GM12878 (cell line): ENCODE results near the gene IFIT2. TPM values are rescaled to one million over a fixed set of nuclear protein-coding genes. Genes with fewer than 3 reads are reported as not detected.

Source experiments
- ATAC-seq: fragments of 200-7000 bp; cut with Tn5 transposase; 3 replicates; pipeline ENCODE4 v1.9.1; 2020; ENCODE audit warnings: mild to moderate bottlenecking, moderate library complexity
- BruUV-seq: library from RNA; stranded (reverse); fragments of 400-500 nt; replicated peaks from 2 replicates; lab custom pipeline; 2021; lab: Mats Ljungman, UMichigan
- CTCF ChIA-PET: fragments of 300-600 bp; sonication (Branson Sonifier 250); formaldehyde crosslinking; extraction: SDS; loops from one replicate; lab custom pipeline; 2021; ENCODE audit warnings: inconsistent platforms; lab: Yijun Ruan, JAX
- POLR2A ChIA-PET: fragments of 350-600 bp; formaldehyde crosslinking; extraction: SDS; loops from one replicate; lab custom pipeline; 2021; ENCODE audit warnings: inconsistent platforms; lab: Charles Lee
- RAD21 ChIA-PET: fragments of 300-600 bp; sonication (Branson Sonifier 250); formaldehyde crosslinking; loops from one replicate; lab custom pipeline; 2023; ENCODE audit warnings: antibody characterized with exemption; ENCODE audit not compliant: unreplicated experiment; lab: Charles Lee
- SMC1A ChIA-PET: fragments of 300-600 bp; sonication (Branson Sonifier 250); formaldehyde crosslinking; loops from one replicate; lab custom pipeline; 2023; ENCODE audit not compliant: unreplicated experiment, uncharacterized antibody; lab: Charles Lee
- DNase-seq: peaks from one replicate; pipeline ENCODE4 v3.0.0-alpha.2; 2011; ENCODE audit warnings: low read depth, low spot score
- FAIRE-seq: peaks from 3 replicates; lab custom pipeline; 2011; peaks lifted over from hg19 to GRCh38; lab: Jason Lieb, UNC
- H2AFZ ChIP-seq: 2 replicates; pipeline ENCODE4 v1.6.0; 2011; ENCODE audit warnings: low read depth, low read length, control low read depth; ENCODE audit not compliant: control insufficient read depth
- H3K27ac ChIP-seq: 2 replicates; pipeline ENCODE4 v1.5.1; 2011; ENCODE audit warnings: control low read depth; ENCODE audit not compliant: control insufficient read depth, insufficient read depth
- H3K27me3 ChIP-seq, 2 experiments: replicated peaks in 1 of 2; 2 replicates each; pipeline versions ENCODE4 v1.6.0 to v1.6.1; 2011; ENCODE audit warnings: low read length in 1 of 2; ENCODE audit not compliant: control insufficient read depth in 2 of 2, insufficient read depth in 2 of 2
- H3K36me3 ChIP-seq, 2 experiments: 2 replicates each; pipeline ENCODE4 v1.5.1; 2011; ENCODE audit warnings: low read length in 1 of 2; ENCODE audit not compliant: control insufficient read depth in 2 of 2, insufficient read depth in 2 of 2
- H3K4me1 ChIP-seq: 2 replicates; pipeline ENCODE4 v1.6.1; 2011; ENCODE audit warnings: mild to moderate bottlenecking, low read length, moderate library complexity, mixed read lengths; ENCODE audit not compliant: control insufficient read depth, insufficient read depth
- H3K4me2 ChIP-seq: 2 replicates; pipeline ENCODE4 v1.6.0; 2011; ENCODE audit warnings: control low read depth; ENCODE audit not compliant: control insufficient read depth, insufficient read depth
- H3K4me3 ChIP-seq: fragments of 200-600 bp; sonication (generic); 2 replicates; pipeline ENCODE4 v1.5.1; 2016
- H3K79me2 ChIP-seq: 2 replicates; pipeline ENCODE4 v1.6.0; 2011; ENCODE audit warnings: low read length; ENCODE audit not compliant: control insufficient read depth, insufficient read depth
- H3K9ac ChIP-seq: 2 replicates; pipeline ENCODE4 v1.8.0; 2011; ENCODE audit warnings: low read length, control low read depth, mixed read lengths; ENCODE audit not compliant: control insufficient read depth, insufficient read depth
- H3K9me3 ChIP-seq: replicated peaks from 3 replicates; pipeline ENCODE4 v1.5.1; 2011; ENCODE audit warnings: mild to moderate bottlenecking, low read length; ENCODE audit not compliant: control insufficient read depth, insufficient read depth
- H4K20me1 ChIP-seq: 2 replicates; pipeline ENCODE4 v1.6.0; 2011; ENCODE audit not compliant: control insufficient read depth, insufficient read depth
- ASH2L ChIP-seq: fragments of 300-600, 200-600 bp; sonication (generic); IDR thresholded peaks from 2 replicates; pipeline ENCODE4 v1.6.1; 2017; ENCODE audit warnings: low read depth, mild to moderate bottlenecking, borderline replicate concordance
- BCL11A ChIP-seq: IDR thresholded peaks from 2 replicates; pipeline ENCODE4 v1.6.1; 2011; ENCODE audit warnings: low read depth, low read length
- CHD2 ChIP-seq: IDR thresholded peaks from 2 replicates; pipeline ENCODE4 v1.6.1; 2011; ENCODE audit warnings: low read depth, low read length, improper control_type of control experiment, borderline replicate concordance
- EP300 ChIP-seq, 2 experiments: fragments of 150-350 bp in 1 of 2; IDR thresholded peaks; 2 replicates each; pipeline ENCODE4 v1.6.1; 2011 to 2012; ENCODE audit warnings: low read depth in 2 of 2, low read length in 2 of 2, borderline replicate concordance in 1 of 2, improper control_type of control experiment in 1 of 2, inconsistent platforms in 1 of 2; ENCODE audit not compliant: control insufficient read depth in 1 of 2
- ESRRA ChIP-seq: IDR thresholded peaks from 2 replicates; pipeline ENCODE4 v1.6.1; 2012; ENCODE audit warnings: mild to moderate bottlenecking, low read length, improper control_type of control experiment
- IRF4 ChIP-seq: IDR thresholded peaks from 2 replicates; pipeline ENCODE4 v1.6.1; 2011; ENCODE audit warnings: low read depth, low read length
- KAT2A ChIP-seq: conservative IDR thresholded peaks from 2 replicates; pipeline ENCODE4 v1.6.1; 2011; ENCODE audit warnings: low read depth, low read length; ENCODE audit not compliant: control insufficient read depth
- MEF2A ChIP-seq: IDR thresholded peaks from 2 replicates; pipeline ENCODE4 v1.6.1; 2011; ENCODE audit warnings: low read depth, mild to moderate bottlenecking, low read length, moderate library complexity; ENCODE audit not compliant: insufficient read depth
- MTA2 ChIP-seq: fragments of 450-650 bp; IDR thresholded peaks from 2 replicates; pipeline ENCODE4 v1.6.1; 2016; ENCODE audit warnings: low read depth, mild to moderate bottlenecking, moderate library complexity
- NBN ChIP-seq: fragments of 450-650 bp; IDR thresholded peaks from 2 replicates; pipeline ENCODE4 v1.6.1; 2016
- PAX8 ChIP-seq: fragments of 450-650 bp; IDR thresholded peaks from 2 replicates; pipeline ENCODE4 v1.6.1; 2017; ENCODE audit warnings: mild to moderate bottlenecking, moderate library complexity
- RUNX3 ChIP-seq: IDR thresholded peaks from 2 replicates; pipeline ENCODE4 v1.6.1; 2012; ENCODE audit warnings: low read length, inconsistent platforms
- SMARCA5 ChIP-seq: fragments of 450-650 bp; IDR thresholded peaks from 2 replicates; pipeline ENCODE4 v1.6.1; 2017; ENCODE audit warnings: mild to moderate bottlenecking
- ZSCAN29 ChIP-seq: fragments of 450-650 bp; IDR thresholded peaks from 2 replicates; pipeline ENCODE4 v1.6.1; 2017; ENCODE audit warnings: mild to moderate bottlenecking, moderate library complexity
- ZZZ3 ChIP-seq: IDR thresholded peaks from 2 replicates; pipeline ENCODE4 v1.6.1; 2011; ENCODE audit warnings: low read depth; ENCODE audit not compliant: control insufficient read depth, insufficient read length
- WGBS: methylation state at CpG from one replicate; pipeline ENCODE4 v1.1.6; 2016; ENCODE audit warnings: low lambda C conversion rate; ENCODE audit not compliant: insufficient replicate concordance, insufficient coverage; ENCODE audit errors: missing lambda C conversion rate; 5-methylcytosine and 5-hydroxymethylcytosine counted together
- in situ Hi-C: fragments of 300-500 bp; cut with MboI; formaldehyde crosslinking; loops from 9 replicates; pipeline ENCODE4 v1.14.3; 2018; ENCODE audit warnings: mixed read lengths
- intact Hi-C: fragments of 100-400 bp; cut with micrococcal nuclease; formaldehyde crosslinking; loops from one replicate; pipeline ENCODE4 v1.14.2; 2022; ENCODE audit not compliant: unreplicated experiment
- polyA plus RNA-seq, 11 experiments: library from polyadenylated mRNA; depleted of rRNA in 4 of 11; unstranded in 6 of 11; stranded (reverse) in 5 of 11; fragments of >200 nt; fragmentation: Nextera tagmentation in 4 of 11; fragmentation: Illumina TruSeq in 1 of 11; extraction: Ambion mirVana in 4 of 11; extraction: Trizol in 1 of 11; gene quantifications; 1 replicate in 1 of 11; 2 replicates in 10 of 11; pipeline versions ENCODE4 v1.2.1 to v1.2.3, GENCODE V29; 2011 to 2016; ENCODE audit warnings: inconsistent platforms in 2 of 11, missing spikeins in 2 of 11, low read depth in 1 of 11
- total RNA-seq, 4 experiments: library from RNA; depleted of rRNA in 3 of 4; stranded (reverse); fragments of >200 nt in 3 of 4; fragmentation: Illumina TruSeq in 1 of 4; extraction: Trizol in 1 of 4; gene quantifications; 2 replicates each; pipeline versions ENCODE4 v1.2.1 to v1.2.3, GENCODE V29; 2013 to 2021
- TF ChIP-seq, protein P1 (sequence below): fragments of 450-650 bp; formaldehyde crosslinking; IDR thresholded peaks from 2 replicates; pipeline ENCODE4 v1.5.0; 2022; ENCODE audit warnings: mild to moderate bottlenecking, missing genetic modification characterization
- TF ChIP-seq, protein P2 (sequence below): IDR thresholded peaks from 2 replicates; pipeline ENCODE4 v1.6.1; 2012; ENCODE audit warnings: low read depth, low read length, improper control_type of control experiment
- TF ChIP-seq, protein P3 (sequence below): fragments of 450-650 bp; IDR thresholded peaks from 2 replicates; pipeline ENCODE4 v1.6.1; 2018; ENCODE audit warnings: mild to moderate bottlenecking, low read depth, moderate library complexity; ENCODE audit not compliant: partially characterized antibody
- TF ChIP-seq, protein P4 (sequence below): IDR thresholded peaks from 2 replicates; pipeline ENCODE4 v1.6.1; 2011; ENCODE audit warnings: low read depth, low read length, improper control_type of control experiment, borderline replicate concordance

Gene IFIT2
- total and polyA plus RNA-seq, 10 of the 15 experiments (the other 5 are each of a cell fraction or from before 2014, with no cell fraction given), result 5.2 to 14.8 (median 9.7) TPM

DNA sequence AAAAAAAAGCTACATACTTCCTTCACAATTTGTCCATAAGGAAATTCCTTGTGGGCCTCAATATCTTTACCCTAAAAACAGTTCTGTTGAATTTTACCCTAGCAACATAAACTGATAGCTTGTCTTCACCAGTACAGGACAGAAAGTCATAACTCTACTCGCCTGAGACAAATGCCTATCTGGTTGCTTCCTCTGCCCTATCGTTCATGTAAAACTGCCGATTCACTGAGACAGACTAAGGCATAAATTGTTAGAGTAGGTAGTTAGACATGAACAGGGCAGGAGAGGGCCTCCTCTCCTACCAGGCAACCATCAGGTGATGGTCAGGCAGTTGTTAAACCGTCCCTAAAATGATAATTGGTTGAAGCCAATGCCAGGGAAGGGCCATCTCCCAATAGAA is 51.0 kb downstream of the IFIT2 start:
- H3K27me3 ChIP-seq, result no peaks in the 10 kb centered on the region
- in situ Hi-C loops (no loop called here), intact Hi-C loops (no loop called here)
- RAD21 ChIA-PET, result interaction anchor here (1.5 to 3.1 kb wide), 4 partner anchors 10 to 110 kb away, joined by 4 to 38 read pairs (median 14); no protein-coding TSS in a partner anchor
- H3K36me3 ChIP-seq, result no peaks in the 10 kb centered on the region
- no peak for FAIRE-seq
- CTCF ChIA-PET, result interaction anchor here (0.7 to 3.5 kb wide), 7 partner anchors 10 to 136 kb away, joined by 3 to 34 read pairs (median 5); partner anchors contain the start of gene IFIT2
- H3K4me1 ChIP-seq, result peaks cover 36% of the 10 kb centered on the region
- H3K4me3 ChIP-seq, result no peak overlapping the region
- SMC1A ChIA-PET, result interaction anchor here (0.6 to 8.3 kb wide), 8 partner anchors 10 to 483 kb away, joined by 3 to 97 read pairs (median 3); no protein-coding TSS in a partner anchor
- no TSS peak for BruUV-seq
- H4K20me1 ChIP-seq, result no peaks in the 10 kb centered on the region
- H3K9me3 ChIP-seq, result no peaks in the 10 kb centered on the region
- DNase-seq, result no peak
- no peaks in the 10 kb centered on the region for H3K79me2 ChIP-seq
- no peak overlapping the region for H3K27ac ChIP-seq
- H2AFZ ChIP-seq, result no peak overlapping the region
- ATAC-seq, result no peak
- WGBS, result 93% methylated on average over 4 of the region's 4 CpGs
- POLR2A ChIA-PET, result interaction anchor here (0.6 to 1.2 kb wide), 6 partner anchors 11 to 351 kb away, joined by 3 to 5 read pairs (median 4); partner anchors contain the start of gene IFIT5
- H3K9ac ChIP-seq, result no peak overlapping the region
- H3K4me2 ChIP-seq, result no peak overlapping the region
- TF ChIP-seq RUNX3 (no peak), ESRRA (no peak), BCL11A (no peak), IRF4 (no peak), SMARCA5 (no peak), MEF2A (no peak), ASH2L (no peak), EP300 (IDR thresholded peaks at IDR 0.05; ENCODE audit: borderline replicate concordance in 1 of 2, control insufficient read depth in 1 of 2, low read depth in 2 of 2, low read length in 2 of 2) (no peak), CHD2 (no peak), PAX8 (no peak), NBN (no peak), ZZZ3 (no peak), ZSCAN29 (no peak), KAT2A (no peak), MTA2 (no peak)
- TF ChIP-seq, protein P1, sequence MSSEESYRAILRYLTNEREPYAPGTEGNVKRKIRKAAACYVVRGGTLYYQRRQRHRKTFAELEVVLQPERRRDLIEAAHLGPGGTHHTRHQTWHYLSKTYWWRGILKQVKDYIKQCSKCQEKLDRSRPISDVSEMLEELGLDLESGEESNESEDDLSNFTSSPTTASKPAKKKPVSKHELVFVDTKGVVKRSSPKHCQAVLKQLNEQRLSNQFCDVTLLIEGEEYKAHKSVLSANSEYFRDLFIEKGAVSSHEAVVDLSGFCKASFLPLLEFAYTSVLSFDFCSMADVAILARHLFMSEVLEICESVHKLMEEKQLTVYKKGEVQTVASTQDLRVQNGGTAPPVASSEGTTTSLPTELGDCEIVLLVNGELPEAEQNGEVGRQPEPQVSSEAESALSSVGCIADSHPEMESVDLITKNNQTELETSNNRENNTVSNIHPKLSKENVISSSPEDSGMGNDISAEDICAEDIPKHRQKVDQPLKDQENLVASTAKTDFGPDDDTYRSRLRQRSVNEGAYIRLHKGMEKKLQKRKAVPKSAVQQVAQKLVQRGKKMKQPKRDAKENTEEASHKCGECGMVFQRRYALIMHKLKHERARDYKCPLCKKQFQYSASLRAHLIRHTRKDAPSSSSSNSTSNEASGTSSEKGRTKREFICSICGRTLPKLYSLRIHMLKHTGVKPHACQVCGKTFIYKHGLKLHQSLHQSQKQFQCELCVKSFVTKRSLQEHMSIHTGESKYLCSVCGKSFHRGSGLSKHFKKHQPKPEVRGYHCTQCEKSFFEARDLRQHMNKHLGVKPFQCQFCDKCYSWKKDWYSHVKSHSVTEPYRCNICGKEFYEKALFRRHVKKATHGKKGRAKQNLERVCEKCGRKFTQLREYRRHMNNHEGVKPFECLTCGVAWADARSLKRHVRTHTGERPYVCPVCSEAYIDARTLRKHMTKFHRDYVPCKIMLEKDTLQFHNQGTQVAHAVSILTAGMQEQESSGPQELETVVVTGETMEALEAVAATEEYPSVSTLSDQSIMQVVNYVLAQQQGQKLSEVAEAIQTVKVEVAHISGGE, result no peak
- TF ChIP-seq, protein P2, sequence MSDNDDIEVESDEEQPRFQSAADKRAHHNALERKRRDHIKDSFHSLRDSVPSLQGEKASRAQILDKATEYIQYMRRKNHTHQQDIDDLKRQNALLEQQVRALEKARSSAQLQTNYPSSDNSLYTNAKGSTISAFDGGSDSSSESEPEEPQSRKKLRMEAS, result no peak
- TF ChIP-seq, protein P3, sequence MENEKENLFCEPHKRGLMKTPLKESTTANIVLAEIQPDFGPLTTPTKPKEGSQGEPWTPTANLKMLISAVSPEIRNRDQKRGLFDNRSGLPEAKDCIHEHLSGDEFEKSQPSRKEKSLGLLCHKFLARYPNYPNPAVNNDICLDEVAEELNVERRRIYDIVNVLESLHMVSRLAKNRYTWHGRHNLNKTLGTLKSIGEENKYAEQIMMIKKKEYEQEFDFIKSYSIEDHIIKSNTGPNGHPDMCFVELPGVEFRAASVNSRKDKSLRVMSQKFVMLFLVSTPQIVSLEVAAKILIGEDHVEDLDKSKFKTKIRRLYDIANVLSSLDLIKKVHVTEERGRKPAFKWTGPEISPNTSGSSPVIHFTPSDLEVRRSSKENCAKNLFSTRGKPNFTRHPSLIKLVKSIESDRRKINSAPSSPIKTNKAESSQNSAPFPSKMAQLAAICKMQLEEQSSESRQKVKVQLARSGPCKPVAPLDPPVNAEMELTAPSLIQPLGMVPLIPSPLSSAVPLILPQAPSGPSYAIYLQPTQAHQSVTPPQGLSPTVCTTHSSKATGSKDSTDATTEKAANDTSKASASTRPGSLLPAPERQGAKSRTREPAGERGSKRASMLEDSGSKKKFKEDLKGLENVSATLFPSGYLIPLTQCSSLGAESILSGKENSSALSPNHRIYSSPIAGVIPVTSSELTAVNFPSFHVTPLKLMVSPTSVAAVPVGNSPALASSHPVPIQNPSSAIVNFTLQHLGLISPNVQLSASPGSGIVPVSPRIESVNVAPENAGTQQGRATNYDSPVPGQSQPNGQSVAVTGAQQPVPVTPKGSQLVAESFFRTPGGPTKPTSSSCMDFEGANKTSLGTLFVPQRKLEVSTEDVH, result no peak
- TF ChIP-seq, protein P4, sequence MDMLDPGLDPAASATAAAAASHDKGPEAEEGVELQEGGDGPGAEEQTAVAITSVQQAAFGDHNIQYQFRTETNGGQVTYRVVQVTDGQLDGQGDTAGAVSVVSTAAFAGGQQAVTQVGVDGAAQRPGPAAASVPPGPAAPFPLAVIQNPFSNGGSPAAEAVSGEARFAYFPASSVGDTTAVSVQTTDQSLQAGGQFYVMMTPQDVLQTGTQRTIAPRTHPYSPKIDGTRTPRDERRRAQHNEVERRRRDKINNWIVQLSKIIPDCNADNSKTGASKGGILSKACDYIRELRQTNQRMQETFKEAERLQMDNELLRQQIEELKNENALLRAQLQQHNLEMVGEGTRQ, result no peak
